NB4 (cell line): ENCODE results near the gene ZPLD1.

Experiments
- DNase-seq: peaks from one replicate; pipeline ENCODE4 v3.0.0; 2010; ENCODE audit warnings: low read depth
- H3K4me3 ChIP-seq: one replicate; pipeline ENCODE4 v1.5.1; 2011; ENCODE audit warnings: mild to moderate bottlenecking, low read depth, low read length, moderate library complexity
- MYC ChIP-seq: IDR thresholded peaks from 2 replicates; pipeline ENCODE4 v1.6.1; 2011; ENCODE audit warnings: low read depth, low read length
- POLR2A ChIP-seq: IDR thresholded peaks from 2 replicates; pipeline ENCODE4 v1.6.1; 2011; ENCODE audit warnings: mild to moderate bottlenecking; ENCODE audit not compliant: insufficient read length; ENCODE audit errors: extremely low read depth
- TF ChIP-seq, protein P1 (sequence below): IDR thresholded peaks from 2 replicates; pipeline ENCODE4 v1.6.1; 2011; ENCODE audit warnings: low read depth, low read length
- TF ChIP-seq, protein P2 (sequence below): IDR thresholded peaks from one replicate; pipeline ENCODE4 v1.5.1; 2012; ENCODE audit warnings: low read depth, low read length

The ZPLD1 gene

DNA sequence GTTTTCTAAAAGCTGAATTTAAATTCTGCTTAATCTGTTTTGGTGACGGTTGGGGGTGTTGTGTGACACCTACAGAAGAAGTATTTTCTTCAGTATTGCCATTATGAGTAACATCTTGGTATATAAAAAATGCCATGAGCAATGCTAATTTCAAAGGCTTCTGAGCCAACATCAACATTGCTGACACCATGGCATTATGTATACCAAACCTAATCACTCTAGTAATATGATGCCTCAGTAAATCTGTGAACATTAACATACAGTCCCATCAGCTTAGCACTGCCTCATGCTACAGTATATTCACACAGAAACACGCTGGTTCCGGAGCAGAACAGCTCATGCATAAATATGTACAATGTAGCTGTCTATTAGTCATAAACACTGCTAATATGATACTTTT lies 75.8 kb downstream of the ZPLD1 start:
- DNase-seq, result no peak
- TF ChIP-seq, protein P1, sequence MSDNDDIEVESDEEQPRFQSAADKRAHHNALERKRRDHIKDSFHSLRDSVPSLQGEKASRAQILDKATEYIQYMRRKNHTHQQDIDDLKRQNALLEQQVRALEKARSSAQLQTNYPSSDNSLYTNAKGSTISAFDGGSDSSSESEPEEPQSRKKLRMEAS, result no peak
- TF ChIP-seq MYC, result no peak
- TF ChIP-seq POLR2A, result no peak
- no peak overlapping the region for H3K4me3 ChIP-seq

DNA sequence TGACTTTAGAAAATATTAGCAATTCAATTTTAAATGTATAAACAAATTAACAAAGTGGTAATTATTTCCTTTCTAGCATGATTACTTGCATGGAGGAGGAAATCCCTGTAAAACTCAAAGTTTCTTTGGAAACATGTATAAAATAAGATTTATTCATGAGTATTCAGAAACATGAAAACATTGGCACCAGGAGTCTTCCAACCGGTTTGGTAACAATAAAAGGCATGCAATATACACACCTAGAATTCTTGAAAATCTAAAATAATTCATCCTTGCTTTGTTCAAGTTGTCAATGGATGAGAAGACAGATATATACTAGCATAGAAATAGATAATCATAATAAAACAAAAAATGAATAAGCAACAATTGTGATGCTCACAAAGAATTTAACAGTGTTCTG lies 76.4 kb downstream of the ZPLD1 start:
- H3K4me3 ChIP-seq, result no peak overlapping the region
- DNase-seq, result no peak
- no peak for TF ChIP-seq POLR2A
- no peak for TF ChIP-seq MYC
- TF ChIP-seq, protein P1, result no peak
- TF ChIP-seq, protein P2, sequence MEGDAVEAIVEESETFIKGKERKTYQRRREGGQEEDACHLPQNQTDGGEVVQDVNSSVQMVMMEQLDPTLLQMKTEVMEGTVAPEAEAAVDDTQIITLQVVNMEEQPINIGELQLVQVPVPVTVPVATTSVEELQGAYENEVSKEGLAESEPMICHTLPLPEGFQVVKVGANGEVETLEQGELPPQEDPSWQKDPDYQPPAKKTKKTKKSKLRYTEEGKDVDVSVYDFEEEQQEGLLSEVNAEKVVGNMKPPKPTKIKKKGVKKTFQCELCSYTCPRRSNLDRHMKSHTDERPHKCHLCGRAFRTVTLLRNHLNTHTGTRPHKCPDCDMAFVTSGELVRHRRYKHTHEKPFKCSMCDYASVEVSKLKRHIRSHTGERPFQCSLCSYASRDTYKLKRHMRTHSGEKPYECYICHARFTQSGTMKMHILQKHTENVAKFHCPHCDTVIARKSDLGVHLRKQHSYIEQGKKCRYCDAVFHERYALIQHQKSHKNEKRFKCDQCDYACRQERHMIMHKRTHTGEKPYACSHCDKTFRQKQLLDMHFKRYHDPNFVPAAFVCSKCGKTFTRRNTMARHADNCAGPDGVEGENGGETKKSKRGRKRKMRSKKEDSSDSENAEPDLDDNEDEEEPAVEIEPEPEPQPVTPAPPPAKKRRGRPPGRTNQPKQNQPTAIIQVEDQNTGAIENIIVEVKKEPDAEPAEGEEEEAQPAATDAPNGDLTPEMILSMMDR, result no peak

DNA sequence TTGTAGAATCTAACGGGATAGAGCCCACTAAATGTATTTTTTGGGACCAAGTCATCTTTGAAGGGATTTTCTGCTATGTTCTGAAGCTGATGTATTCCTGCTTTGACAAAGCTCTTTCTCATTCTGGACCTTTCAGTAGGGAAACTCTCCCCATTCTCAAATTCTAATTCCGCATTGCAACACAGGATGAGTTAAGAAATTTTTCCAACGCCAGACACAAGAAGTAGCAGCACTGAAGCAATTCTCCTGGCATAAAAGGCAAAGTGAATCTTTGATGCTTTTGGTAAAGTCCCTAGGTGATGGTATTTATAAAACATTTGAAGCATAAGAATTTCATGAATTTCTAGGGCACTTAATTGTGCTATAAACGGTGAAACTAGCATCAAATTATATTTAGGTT lies 76.8 kb downstream of the ZPLD1 start:
- H3K4me3 ChIP-seq, result peak overlapping the region; percentile 18
- TF ChIP-seq, protein P1, result no peak
- no peak for TF ChIP-seq MYC
- TF ChIP-seq, protein P2, result no peak
- peak; percentile 8 for DNase-seq

DNA sequence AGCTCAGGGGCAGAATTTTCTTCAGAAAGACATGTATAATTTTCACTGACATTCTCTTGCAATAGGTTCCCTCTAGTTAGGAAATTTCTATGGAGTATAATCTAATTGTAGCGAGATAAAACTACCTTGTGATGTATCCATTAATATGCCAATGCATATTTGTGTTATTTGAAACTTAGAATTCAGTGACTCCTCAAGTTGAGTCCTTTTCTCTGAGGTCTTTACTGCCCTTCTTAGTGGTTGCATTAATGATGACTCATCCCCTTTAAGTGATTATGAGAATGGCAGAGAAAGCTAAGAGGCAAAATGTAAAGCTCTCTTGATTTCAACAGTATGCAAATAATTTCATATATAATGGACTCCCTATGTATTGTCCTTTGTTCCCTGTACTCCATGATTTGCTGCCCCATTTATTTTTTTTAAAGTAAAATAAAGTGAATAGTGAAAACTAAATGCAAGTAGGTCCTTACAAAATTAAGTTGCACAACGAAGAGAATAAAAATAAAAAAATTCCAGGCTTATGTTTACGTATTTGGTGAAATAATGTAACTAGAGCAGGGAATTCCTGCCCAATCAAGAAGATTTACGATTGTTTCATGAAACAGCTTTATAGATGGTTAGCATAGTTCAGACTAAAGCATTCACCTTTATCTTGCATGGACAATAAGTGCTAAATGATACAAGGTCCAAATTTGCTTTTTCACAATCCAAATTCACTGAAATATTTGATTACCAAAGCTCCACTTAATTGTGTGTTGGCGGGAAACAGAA lies 78.1 kb downstream of the ZPLD1 start:
- no peak overlapping the region for H3K4me3 ChIP-seq
- TF ChIP-seq MYC, result no peak
- TF ChIP-seq, protein P1, result no peak
- no peak for TF ChIP-seq POLR2A
- TF ChIP-seq, protein P2, result no peak
- DNase-seq, result peak; percentile 37

DNA sequence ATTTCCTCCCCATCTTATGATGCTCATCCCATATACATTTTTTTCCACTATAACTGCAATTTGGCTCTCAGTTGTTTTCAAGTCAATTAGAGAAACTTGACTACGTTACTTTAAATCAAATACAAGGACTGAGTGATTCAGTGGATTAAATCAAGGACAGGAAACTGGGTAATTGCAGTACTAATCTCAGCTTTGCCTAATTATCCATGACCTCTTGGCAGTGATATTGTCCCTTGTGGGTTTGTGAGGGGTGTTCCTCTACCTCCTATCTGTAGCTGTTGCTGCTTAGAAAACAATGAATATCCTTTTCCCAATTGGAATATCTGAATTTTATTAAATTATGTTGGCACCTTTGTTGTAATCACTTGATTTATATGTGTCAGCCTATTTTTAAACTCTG lies 79.4 kb downstream of the ZPLD1 start:
- H3K4me3 ChIP-seq, result no peak overlapping the region
- no peak for DNase-seq
- TF ChIP-seq POLR2A, result no peak
- TF ChIP-seq, protein P2, result no peak
- TF ChIP-seq, protein P1, result no peak
- TF ChIP-seq MYC, result no peak

DNA sequence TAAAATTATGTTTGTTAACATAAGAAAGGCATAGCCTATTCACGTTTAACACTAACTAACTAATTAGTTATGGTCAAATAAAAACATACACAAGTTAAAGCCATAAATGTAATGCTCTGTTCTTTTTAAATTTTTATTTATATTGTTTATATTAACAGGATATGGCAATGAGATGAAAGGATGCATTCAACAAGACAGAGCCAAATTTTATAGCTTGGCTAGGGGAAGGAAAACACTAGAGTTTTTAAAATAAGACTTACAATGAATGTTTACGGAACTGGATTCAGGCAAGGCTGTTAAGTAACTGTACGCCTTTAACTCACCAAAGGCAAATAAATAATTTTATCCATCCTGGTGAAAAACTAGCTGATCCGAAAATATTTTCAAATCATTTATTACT lies 86.4 kb downstream of the ZPLD1 start:
- TF ChIP-seq, protein P1, result no peak
- TF ChIP-seq, protein P2, result no peak
- TF ChIP-seq MYC, result no peak
- TF ChIP-seq POLR2A, result no peak
- DNase-seq, result no peak
- H3K4me3 ChIP-seq, result no peak overlapping the region
